HG02763 (cell line): ENCODE measurements around the gene MTSS2.

Experiments
- ATAC-seq: cut with Tn5 transposase; IDR thresholded peaks from one replicate; pipeline ENCODE4 v1.9.1; 2021; ENCODE audit warnings: mild to moderate bottlenecking, moderate library complexity; ENCODE audit not compliant: unreplicated experiment

MTSS2 gene

DNA sequence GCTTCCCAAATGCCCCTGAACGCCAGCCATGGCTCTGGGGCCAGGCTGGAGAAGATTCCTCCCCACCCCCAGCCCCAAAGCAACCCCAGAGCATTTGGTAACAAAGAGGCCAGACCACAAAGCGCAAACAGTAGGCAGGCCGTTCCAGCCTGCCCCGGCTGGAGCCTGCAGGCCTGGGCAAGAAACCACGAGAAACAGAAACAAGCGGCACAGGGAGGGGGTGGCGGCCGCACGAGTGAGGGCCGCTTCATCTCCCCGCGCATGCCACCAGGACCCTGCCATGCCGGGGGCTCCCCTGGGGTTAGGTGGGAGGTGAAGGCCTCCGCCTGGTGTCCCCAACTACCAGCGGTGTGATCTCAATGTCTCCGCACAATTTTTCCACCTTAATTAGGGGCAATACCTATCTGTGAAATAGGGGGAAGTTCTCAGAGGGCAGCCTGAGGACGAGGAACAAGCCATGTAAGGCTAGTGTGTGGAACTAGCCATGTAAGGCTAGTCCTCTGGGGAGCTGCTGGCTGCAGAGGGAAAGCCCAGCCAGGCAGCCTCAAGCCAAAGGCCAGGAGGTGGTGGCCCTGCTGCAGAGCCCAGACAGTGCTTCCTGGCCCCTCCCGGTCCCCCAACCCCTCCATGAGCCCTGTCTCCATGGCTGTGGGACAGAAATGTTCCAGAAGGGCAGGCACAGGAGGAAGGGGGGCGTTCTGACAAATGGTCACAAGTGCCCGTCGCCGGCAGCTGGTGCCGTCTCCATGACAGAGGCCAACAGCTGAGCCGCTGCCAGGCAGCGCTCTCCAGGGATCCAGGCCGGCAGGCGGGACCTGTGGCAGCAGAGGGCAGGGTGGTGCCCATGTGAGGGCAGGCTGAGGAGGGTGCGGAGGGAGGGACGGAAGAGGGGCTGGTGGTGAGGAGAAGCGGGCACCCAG, 14.5 kb upstream of the MTSS2 start:
- no peak for ATAC-seq

DNA sequence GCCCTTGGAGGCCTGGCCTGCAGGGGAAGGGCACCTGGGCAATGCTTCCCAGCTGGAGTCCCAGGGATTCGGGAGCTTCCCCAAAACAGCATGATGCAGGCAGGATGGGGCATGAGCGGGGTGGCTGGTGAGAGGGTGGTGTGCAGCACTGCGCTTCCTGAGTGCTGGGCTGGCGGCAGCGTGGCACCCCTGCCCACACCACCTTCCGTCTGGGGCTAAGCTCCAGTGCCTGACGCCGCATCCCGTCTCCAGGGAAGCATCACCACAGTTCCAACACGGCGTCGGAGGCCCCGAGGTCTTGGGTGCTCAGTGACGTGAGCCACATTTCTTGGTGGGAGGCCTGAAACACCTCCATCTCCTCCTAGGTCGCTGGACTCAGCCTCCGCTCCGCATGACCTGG, 13.8 kb upstream of the MTSS2 start:
- ATAC-seq, result no peak

DNA sequence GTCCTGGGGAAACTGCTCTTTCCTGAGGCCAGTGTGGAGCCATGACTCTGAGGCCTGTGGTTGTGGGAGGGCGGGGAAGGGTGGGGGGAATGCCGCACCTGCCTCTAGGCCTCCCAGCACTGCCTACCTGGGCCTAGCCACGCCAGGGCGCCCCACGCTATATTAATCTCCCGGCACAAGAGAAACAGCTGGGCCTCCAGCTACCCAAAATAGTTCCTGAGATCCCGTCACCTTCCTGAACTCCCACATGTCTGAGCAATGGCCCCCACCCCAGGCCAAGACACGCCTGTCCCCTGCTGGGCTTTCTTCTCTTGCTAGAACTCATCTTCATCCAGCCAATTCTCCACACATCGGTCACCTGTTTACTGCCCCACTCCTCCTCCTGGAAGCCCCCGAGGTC, 13.0 kb upstream of the MTSS2 start:
- no peak for ATAC-seq

DNA sequence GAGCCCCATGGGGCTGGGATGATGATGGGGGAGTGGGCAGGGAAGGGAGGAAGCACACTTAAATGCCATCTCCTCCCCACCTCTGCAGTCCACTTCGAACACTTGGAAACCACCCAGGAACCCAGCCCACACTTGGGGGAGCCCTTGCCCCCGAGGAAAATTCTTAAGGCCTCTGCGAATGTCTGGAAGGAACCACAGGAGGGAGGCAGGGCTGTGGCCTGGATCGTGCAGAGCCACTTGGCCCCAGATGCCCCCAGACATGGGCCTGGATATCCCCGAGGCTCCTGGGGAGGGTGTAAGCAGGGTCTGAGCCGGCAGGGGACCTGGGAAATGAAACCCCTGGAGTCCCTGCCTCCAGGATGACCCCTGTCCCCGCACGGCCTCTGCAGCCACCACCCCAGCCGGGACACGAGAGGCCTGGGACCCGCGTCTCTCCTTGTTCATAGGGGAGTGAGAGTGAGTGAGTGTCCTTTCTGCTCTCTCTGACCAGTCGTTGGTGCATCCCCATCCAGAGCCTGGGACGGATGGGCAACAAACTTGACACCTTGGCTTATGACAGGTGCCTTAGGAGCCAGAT, 11.8 kb upstream of the MTSS2 start:
- ATAC-seq, result no peak

DNA sequence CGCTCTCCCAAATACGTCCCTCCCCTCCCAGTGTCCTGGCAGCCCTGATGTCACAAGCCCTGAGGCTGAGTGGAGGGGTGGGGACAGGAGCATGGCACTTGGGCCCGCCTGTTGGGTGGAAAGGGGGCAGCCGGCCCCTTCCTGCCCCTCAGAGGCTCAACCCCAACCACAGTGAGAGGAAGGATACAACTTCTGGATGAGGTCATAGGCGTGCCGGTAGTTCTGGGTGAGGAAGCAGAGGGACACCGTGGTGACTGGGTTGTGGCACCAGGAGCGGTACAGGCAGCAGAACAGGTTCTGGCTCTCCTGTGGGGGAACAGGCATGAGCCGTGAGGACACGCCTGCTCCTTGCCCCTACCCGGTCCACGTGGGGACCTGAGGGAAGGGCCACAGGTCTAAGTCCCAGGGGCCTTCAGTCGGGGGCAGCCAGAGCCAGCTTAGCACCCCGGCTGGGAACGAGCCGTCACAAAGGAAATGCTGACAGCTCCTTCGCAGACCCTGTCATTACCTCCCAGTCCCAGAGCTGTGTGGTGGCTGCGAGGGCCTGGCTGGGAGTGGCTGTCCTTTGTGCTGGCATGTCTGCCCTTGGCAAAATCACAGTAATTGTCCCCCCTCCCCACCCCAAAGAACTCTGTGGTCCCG, 11.2 kb upstream of the MTSS2 start:
- no peak for ATAC-seq

DNA sequence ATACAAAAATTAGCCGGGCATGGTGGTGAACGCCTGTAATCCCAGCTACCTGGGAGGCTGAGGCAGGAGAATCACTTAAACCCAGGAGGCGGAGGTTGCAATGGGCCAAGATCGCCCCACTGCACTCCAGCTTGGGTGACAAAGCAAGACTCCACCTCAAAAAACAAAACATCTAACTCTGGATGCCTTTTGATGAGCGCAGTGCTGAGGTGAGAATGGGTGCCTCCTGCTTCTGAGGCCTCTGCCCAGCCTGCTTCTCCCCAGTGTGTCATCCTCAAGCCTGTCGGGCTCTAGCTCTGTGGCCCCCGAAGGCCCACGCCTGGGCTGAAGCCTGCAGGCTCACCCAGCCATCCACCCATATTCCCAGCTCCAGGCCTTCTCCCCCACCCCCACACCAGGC, 10.5 kb upstream of the MTSS2 start:
- no peak for ATAC-seq

DNA sequence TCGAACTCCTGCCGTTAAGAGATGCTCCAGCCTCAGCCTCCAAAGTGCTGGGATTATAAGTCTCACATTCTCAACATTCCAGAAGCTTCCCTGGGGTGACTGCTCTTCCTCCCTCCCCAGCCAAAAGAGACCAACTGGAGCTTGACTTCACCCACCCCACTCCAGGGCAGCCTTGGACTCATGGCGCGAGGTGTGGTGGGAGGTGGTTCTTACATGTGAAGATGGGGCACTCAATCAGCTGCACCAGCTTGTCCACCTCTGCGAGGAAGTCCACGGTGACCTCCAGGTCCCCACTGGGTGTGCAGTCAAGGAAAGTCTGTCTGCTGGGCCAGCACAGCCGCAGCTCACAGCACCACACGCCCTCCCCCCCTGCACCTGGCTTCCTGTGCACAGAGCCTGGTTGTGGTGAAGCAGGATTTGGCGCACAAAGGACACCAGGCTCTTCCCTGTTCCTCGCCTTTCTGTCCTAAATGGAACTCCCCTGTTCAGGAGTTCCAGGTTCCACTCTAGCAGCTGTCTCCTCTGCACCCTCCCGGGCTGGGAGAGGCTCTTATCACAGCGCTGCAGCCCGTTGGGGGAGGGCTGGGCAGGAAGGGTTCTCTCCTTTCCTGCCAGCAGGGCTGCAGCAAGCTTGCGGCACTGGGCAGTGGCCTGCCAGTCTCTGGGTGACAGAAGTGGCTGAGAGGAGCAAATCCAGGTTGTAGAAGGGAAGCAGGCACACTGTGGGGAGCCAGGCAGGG, 9.6 kb upstream of the MTSS2 start:
- ATAC-seq, result no peak

DNA sequence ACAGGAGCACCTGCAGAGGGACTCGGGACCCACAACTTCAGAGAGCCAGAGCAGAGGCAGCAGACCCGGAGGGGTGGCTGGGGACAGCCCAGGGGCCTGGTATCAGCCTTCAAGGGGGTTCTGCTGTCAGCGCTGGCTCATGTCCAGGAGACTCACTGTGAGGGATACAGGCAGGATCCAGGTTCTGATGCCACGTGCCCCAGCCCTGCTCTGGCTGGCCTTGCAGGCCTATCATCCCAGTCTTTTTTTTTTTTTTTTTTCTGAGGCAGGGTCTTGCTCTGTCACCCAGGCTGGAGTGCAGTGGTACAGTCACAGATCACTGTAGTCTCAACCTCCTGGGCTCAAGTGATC, 9.0 kb upstream of the MTSS2 start:
- ATAC-seq, result no peak

DNA sequence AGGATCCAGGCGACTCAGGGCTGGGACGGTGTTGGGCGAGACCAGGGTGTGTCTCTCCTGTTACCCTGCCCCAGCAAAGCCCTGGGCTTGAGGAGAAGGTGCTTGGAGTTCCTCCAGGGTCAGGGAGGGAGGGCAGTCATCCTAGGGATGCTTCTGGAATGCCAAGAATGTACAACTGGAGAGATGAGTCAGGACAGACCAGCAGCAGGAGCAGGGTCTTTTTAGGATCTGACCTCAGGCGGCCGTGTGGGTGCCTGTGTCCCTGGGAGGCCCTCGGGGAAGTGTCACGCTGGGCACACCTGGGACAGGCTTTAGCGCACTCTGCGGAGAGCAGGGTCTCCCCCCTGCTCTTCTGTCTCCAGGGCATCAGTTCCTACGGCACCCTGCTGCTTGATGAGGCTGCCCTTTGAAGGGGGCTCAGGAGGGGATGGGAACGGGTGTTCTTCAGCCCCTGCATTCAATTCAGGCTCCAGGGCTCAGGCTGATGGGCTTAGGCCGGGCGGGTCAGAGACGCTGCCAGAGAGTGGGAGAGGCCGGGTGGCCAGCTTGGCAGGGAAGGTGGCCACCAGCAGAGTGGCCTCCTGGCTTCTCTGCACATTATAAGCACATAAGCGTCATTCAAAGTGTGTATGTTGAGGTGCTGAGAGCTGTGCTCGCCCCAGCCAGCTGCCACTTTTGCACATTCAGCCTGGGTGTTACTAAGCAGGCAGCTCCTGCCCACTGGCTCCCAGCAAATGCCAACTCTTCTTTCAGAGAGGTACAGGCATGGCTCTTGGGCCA, 8.4 kb upstream of the MTSS2 start:
- no peak for ATAC-seq

DNA sequence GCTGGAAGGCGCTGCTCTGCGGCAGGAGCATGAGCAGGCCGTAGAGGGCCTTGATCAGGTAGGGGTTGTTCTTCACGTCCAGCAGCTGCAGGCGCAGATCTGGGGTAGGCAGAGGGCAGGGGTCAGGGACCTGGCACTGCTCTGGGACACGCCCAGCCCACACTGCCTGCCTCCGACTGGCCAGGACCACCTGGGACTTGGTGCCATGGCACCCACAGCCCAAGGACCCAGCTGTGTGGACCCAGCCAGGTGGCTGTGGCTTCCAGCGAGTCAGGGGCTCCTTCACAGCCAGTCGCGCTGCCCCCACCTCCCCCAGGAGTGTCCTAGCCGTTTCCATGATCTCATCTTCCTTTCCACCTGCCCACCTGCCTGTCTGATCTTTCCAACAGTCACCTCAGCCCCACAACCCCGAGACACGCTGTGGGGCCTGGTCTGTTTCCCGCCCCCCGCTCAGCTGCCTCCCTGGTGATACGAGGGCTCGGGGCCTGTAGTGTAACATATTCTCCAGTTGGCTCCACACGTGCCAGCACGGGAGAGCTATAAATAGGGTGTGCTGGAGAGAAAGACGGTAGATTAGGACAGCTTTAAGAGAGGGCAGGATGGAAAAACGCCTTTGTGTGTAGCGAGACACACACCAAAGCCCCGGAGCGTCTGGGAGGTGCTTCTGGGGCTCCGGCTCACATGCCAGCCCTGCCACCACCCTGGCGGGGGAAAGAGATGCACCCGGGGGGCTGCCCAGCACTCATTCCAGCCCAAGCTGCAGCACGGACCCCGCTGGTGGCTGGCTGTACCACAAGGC, 7.2 kb upstream of the MTSS2 start:
- no peak for ATAC-seq

DNA sequence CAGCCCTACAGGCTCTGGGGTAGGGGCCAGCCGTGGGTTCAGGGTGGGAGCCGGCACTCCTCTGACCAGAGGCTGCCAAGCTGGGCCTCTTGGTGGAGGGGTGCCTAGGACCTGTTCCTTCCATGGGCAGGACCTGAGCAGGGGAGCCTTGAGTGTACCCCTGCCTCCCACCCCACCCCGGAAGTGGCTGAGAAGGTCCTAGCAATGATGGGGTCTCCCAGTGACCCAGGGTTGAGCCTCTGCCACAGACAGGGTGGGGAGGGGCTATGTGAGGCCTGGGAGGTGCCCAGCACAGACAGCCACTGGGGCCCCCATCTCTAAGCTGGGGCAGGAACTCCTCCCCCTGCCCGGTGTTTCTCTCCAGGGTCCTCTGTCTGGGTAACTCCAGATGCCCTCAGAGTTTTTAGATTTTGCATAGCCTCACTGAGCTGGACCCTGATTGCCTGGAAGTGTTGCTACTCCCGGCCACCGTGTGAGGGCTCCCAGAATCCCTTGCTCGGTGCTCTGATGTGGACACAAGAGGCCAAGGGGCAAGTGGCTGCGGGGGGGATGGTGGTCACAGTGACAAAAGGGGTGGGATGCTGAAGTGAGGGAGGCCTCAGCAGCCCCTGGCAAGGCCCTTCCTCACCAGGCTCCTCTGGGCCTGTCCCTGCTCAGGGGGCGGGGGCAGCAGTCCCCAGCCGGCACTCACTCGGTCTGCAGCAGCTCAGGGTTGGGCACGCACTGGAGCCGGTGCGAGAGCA, 6.4 kb upstream of the MTSS2 start:
- ATAC-seq, result no peak

DNA sequence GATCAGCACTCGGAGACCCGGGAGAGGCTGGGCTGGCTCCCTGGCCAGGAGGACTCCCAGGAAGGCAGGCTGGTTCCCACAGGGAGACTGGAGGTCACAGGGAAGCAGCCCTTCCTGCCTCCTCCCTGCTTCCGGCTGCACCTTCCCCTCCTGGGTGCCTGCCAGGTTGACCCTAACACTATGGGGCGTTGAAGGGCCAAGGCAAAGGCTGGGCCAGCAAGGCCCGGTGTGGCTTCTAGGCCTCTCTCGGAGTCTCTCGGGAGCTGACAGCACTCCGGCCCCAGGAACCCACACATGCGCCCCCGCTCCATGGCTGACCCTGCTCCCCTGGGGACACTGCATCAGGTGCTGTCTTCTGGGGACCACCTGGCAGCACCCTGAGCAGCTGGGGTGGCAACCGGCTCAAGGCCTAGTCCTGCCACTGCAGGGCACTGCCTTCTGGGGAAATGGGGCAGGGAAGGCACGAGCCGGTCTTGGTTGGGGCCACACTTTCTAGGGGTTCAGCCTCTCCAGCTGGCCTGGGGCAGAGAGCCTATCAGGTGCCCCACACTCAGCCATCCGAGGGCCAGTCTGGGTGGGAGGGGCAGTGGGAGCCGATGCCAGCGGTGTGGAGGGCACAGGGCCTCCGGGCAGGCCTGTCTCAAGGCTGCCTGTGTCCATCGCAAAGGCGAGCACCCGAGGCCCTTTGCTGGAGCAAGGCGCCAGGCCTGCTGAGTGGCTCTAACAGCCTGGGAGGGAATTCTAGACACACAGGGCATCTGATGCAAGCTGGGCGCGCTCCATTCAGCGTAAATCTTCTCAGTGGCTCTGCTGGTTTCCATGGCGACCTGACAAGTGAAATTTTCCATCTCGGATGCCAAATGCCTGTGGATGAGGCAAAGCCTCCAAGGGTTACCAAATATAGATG, 5.6 kb upstream of the MTSS2 start:
- no peak for ATAC-seq

DNA sequence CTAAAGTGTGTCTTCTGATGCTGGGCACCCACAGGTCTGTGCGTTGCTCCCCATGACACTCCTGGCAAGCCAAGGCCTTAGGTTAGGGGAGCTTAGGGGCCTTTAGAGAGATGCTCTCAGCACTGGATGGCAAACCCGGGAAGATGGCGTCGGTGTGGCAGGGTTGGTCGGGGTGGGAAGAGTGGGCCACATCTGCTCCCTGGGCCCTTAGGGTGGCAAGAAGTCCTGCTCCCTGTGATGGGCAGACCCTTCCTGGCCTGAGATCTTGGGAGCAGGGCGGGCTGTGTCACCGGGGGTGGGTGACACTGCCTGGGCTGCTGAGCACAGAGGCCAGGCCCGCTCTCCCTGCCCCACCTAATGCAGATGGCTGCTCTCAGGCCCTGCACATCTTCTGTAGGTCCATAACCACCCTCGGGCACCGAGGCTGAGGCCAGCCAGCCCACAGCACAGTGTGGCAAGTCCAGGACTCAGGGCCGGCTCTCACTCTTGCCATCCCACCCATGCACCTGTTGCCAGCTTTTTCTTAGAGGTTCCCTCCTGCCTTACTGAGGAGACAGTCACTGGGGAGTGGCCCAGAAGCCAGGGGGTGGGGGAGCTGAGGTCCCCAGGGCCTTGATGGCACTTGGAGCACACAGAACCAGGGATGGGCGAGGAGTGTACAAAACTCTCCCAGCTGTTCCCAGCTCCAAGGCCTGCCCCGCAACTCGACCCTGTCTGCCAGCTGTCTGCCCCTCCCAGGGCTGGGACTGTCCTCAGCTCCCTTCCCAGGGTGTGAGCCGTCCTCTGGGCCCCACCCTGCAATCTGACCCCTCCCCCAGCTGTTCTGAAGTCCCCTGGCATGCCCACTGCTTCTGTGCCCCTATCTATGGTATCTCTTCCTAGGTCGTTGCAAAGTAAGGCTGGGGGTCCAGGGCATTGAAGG, 4.4 kb upstream of the MTSS2 start:
- ATAC-seq, result no peak

DNA sequence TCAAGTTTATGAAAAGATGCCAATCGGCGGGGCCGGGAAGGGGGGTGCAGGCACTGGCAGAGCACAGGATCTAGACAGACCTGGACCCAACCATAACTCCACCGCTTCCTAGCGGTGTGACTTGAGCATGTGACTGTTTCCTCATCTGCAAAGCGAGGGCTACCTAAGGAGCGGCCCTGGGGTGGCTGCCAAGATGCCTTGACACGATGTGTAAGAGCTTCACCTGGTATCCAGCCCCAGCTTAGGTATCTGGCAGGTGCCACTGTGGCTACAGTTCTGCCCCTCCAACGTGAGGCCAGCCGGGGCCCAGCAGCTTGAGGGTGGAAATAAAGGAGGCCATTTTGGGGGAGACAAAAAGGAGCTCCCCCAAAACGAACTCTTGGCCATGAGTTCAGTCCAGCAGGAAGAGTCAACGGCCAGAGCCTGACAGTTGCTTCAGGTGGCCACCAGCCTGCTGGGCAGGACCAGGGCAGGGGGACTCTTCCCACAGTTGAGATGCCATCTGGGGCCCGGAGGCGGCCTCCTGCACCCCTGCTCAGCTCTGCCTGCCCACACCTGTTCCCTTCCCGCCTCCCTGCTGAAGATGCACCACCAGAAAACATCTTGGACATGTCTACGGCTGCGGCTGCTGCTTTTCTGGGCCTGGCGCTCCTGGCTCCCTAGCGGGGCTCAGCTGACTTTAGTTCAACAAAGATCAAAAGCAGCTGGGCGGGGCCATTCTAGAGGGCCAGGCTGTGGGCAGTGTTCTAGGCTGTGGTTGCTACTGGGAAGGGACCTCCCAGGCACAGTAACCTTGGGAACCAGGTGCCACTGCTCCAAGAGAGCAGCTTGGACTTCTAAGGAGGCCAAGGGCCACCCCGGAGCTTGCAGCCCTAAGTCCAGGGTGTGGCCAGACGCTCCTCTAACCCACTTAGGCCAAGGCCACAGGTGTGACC, 3.4 kb upstream of the MTSS2 start:
- ATAC-seq, result no peak

DNA sequence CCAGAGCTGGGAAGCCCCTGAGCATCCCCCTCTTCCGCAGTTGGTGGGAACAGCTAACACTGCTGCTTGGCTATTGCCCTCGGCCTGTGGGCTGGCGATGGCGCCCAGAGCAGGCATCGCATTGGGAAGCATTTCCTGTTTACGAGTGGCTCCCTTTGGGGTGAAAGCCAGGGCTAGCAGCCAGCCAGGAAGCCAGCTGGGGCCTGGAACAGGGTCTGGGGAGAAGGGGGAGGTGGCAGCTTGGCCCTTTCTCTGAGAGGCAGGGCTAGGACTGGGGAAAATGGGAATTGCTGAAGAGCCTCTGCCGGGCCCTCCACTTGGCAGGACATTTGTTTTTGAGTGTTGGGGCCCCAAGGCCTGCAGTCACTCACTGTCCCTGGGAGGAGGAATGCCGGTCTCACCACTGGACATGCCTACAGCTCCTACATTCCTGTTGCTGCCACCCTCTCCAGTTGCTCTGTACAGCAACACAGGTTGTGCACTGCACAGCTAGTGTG, 2.4 kb upstream of the MTSS2 start:
- ATAC-seq, result no peak

DNA sequence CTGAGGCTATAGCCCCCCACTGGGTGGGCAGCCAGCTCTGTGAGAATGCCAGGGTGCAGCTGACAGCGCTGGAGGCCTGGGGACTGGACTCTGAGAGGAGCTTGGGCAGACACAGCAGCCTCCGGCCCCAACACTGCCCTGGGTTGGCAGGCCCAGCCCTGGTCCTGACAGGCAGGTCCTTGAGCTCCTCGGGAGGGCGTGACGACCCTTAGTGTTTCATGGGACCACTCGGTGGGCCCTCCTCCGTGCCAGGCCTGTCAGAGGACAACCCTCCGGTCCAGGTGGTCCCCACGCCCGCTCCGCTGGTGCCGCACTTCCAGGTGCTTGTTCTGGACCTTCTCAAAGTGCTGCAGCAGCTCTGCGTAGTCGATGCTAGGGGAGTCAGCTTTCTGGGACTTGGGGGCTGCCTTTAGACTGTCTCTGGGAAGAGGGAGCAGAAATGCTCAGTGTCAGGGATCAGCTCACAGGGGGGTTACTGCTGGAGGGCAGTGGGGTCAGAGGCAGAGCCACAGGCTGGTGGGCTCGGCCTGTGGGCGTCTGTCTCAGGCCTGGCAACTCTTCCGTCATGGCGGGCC, 1.9 kb upstream of the MTSS2 start:
- no peak for ATAC-seq
